ENCODE data around the gene YY1. TPM values are rescaled to one million over a fixed set of nuclear protein-coding genes. Genes with fewer than 3 reads are reported as not detected.

Gene YY1
- total and polyA plus RNA-seq, 2 of the 8 experiments (the other 6 are each of a cell fraction or from before 2014, with no cell fraction given) = 26.4 to 106 TPM

DNA sequence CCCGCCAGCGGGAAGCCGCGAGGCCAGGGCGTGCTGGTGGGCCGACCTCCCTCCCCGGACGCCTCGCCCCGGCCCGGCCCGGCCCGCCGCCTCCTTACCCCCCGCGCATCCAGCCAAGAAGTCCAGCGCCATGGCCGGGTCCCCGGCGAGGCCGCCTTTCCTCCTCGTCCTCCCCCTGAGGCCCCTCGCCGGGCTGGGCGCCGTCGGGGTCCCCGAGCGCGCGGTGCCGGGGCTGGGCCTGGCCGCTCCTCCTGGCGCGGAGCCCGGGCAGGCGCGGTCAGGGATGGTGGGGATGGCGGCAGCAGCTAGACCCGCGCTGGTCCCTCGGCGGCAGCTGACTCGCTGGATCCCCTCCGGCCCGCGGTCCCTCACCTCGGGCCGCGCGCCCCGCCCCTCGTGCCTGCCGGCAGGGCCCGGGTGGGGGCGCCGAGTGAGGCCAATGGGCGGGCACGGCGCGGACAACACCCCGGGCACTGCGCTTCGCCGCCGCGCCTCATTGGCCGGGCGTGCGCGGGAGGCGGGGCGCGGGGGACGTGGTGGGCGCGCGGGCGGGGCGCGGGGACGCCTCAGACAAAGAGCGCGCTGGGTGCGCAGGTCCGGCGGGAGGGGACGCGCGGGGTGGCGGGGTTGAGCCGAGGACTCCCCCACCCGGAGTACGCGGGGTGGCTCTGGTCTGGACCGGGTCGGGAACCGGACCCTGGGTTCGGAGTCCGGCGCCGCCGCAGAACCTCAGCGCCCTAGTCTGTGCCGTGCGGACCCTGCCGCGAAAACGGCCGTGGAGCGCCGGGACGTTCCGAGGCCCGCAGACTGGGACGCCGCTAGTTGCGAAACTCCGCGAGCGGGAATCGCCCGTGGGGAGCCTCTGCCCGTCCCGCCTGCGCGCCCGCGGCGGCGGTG, 67.4 kb downstream of the YY1 start, which contains the start of gene SLC25A29:
Gene SLC25A29, minus strand, starts transcription at position 344 of the 897 bp plus-strand sequence. Its CDS starts 212 bp downstream, at position 132.
- H3K79me1 ChIP-seq (ENCODE audit: low read depth, low read length) = peaks cover 8% of the 10 kb centered on the region
- FAIRE-seq (no peak), DNase-seq (ENCODE audit: low read depth in 1 of 2, low spot score in 2 of 2) (peak in 1 of 2 experiments; percentile 89)
- H3K4ac ChIP-seq (replicated peaks; ENCODE audit: insufficient read length, low read depth, low read length) = peak within 1 kb of the TSS; percentile 53
- H3K9me3 ChIP-seq (ENCODE audit: insufficient read depth in 2 of 2, low read depth in 1 of 2, low read length in 1 of 2) = no peaks in the 10 kb centered on the region
- H3K79me2 ChIP-seq (ENCODE audit: control insufficient read depth in 1 of 2, insufficient read depth in 2 of 2, low read length in 2 of 2) = peaks cover 6 to 35% of the 10 kb centered on the region in 2 experiments; a peak in 3 of 4 replicates
- ChIA-PET CTCF (ENCODE audit: partially characterized antibody) (interaction anchor here (0.6 to 3.0 kb wide), 3 partner anchors 16 to 112 kb away, joined by 4 to 10 read pairs (median 4); no protein-coding TSS in a partner anchor), POLR2A (ENCODE audit: partially characterized antibody) (interaction anchor here (0.8 to 14.7 kb wide), 14 partner anchors 8 to 260 kb away, joined by 3 to 200 read pairs (median 4); partner anchors contain the start of gene SLC25A47)
- H3K4me2 ChIP-seq (ENCODE audit: insufficient read depth in 1 of 2, low read depth in 2 of 2, low read length in 2 of 2) = peak within 1 kb of the TSS; percentile 90 to 91
- H4K20me1 ChIP-seq (replicated peaks in 1 of 2; ENCODE audit: control insufficient read depth in 1 of 2, insufficient read depth in 2 of 2, low read length in 2 of 2) = peaks cover 16 to 17% of the 10 kb centered on the region in 2 experiments
- H3K27me3 ChIP-seq (replicated peaks in 1 of 4; ENCODE audit: control insufficient read depth in 3 of 4, extremely low read depth in 1 of 4, insufficient read depth in 3 of 4, low read length in 3 of 4) = no peaks in the 10 kb centered on the region; a peak in 1 of 7 replicates
- no peak within 1 kb of the TSS for H3K14ac ChIP-seq (ENCODE audit: insufficient read length)
- peak within 1 kb of the TSS; percentile 87 for H3K18ac ChIP-seq (ENCODE audit: extremely low read depth, low read length)
- H3K4me3 ChIP-seq (ENCODE audit: extremely low read depth in 1 of 4, insufficient read depth in 2 of 4, low read depth in 3 of 4, low read length in 4 of 4) = peak within 1 kb of the TSS; percentile 70 to 95 (median 81)
- WGBS, 2 experiments (ENCODE audit: extremely low coverage in 1 of 2, insufficient coverage in 1 of 2, insufficient read length in 1 of 2, insufficient replicate concordance in 2 of 2, low coverage in 1 of 2, low lambda C conversion rate in 2 of 2, missing lambda C conversion rate in 1 of 2) = 2% methylated on average over 44 of the region's 131 CpGs; no CpG with 5 or more reads in 1 of the 2 experiments
- peaks cover 18% of the 10 kb centered on the region; the same call in 1 of the 2 replicates for H3K23me2 ChIP-seq (ENCODE audit: low read depth, low read length)
- peak within 1 kb of the TSS; percentile 87 for H3K56ac ChIP-seq (replicated peaks; ENCODE audit: insufficient read length, low read depth, low read length)
- peak within 1 kb of the TSS; percentile 74 for H3K27ac ChIP-seq (ENCODE audit: low read depth, low read length)
- H3K23ac ChIP-seq (ENCODE audit: insufficient read length) = peak within 1 kb of the TSS; percentile 9
- H2BK5ac ChIP-seq (ENCODE audit: low read depth, low read length) = peak within 1 kb of the TSS; percentile 78; the same call in 1 of the 2 replicates
- no peaks in the 10 kb centered on the region for H3K36me3 ChIP-seq (ENCODE audit: control insufficient read depth in 2 of 4, insufficient read depth in 4 of 4, low read length in 3 of 4)
- H2BK15ac ChIP-seq (ENCODE audit: low read length) = no peak within 1 kb of the TSS
- 0 out of 2 replicates have a peak within 1 kb of the TSS, but pooled peaks have one; percentile 32 for H2BK20ac ChIP-seq (ENCODE audit: low read length)
- no peak within 1 kb of the TSS for H2BK12ac ChIP-seq (ENCODE audit: low read depth, low read length)
- peak within 1 kb of the TSS; percentile 95 for H4K8ac ChIP-seq (ENCODE audit: extremely low read depth, insufficient read depth, low read length)
- no peak within 1 kb of the TSS for H2AK5ac ChIP-seq (ENCODE audit: low read depth, low read length)
- peak within 1 kb of the TSS; percentile 25 for H4K91ac ChIP-seq (replicated peaks; ENCODE audit: insufficient read length, low read length)
- H2AFZ ChIP-seq (ENCODE audit: low read length) = no peak within 1 kb of the TSS
- peaks cover 10 to 29% (median 18%) of the 10 kb centered on the region in 4 experiments for H3K4me1 ChIP-seq (replicated peaks in 1 of 4; ENCODE audit: control insufficient read depth in 3 of 4, insufficient read depth in 4 of 4, low read length in 3 of 4)
- H2BK120ac ChIP-seq (replicated peaks; ENCODE audit: low read depth, low read length) = no peak within 1 kb of the TSS
- H3K9ac ChIP-seq (replicated peaks in 1 of 4; ENCODE audit: extremely low read depth in 1 of 4, low read depth in 3 of 4, low read length in 3 of 4) = peak within 1 kb of the TSS; percentile 61 to 95 (median 81)
- peak within 1 kb of the TSS; percentile 88 for H4K5ac ChIP-seq (ENCODE audit: insufficient read length, low read depth, low read length)
- TF ChIP-seq GABPA (IDR thresholded peaks at IDR 0.05; ENCODE audit: borderline replicate concordance, insufficient read depth, low read length) (0 out of 2 replicates have a peak, but pooled peaks have one; percentile 6), TAF7 (optimal IDR thresholded peaks at IDR 0.05; ENCODE audit: borderline replicate concordance, low read depth, low read length) (peak; percentile 30), PHF8 (conservative IDR thresholded peaks at IDR 0.05; ENCODE audit: low read depth, low read length) (peak; percentile 89), E2F6 (IDR thresholded peaks at IDR 0.05) (no peak), HDAC2 (IDR thresholded peaks at IDR 0.05; ENCODE audit: borderline replicate concordance in 1 of 2, low read depth in 2 of 2, low read length in 2 of 2) (peak; percentile 14 to 39; a peak in 2 of 4 replicates), RAD21 (IDR thresholded peaks at IDR 0.05 in 1 of 2, conservative IDR thresholded peaks at IDR 0.05 in 1 of 2; ENCODE audit: low read depth in 2 of 2, low read length in 2 of 2) (no peak)
- TF ChIP-seq, protein P1, sequence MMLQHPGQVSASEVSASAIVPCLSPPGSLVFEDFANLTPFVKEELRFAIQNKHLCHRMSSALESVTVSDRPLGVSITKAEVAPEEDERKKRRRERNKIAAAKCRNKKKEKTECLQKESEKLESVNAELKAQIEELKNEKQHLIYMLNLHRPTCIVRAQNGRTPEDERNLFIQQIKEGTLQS (IDR thresholded peaks at IDR 0.05; ENCODE audit: insufficient read depth, low read depth, low read length) = no peak
